MM.1S (cell line): ENCODE measurements around the gene SLC9A5.

ENCODE experiments used
- CTCF ChIP-seq: fragments of 300-600 bp; sonication (generic); IDR thresholded peaks from 2 replicates; pipeline ENCODE4 v1.5.1; 2016; ENCODE audit warnings: antibody characterized with exemption, low read length, mixed read lengths
- EZH2 ChIP-seq: fragments of 300-600 bp; sonication (generic); optimal IDR thresholded peaks from 2 replicates; pipeline ENCODE3; 2017; ENCODE audit warnings: low read depth, mild to moderate bottlenecking, antibody characterized with exemption, low read length, mixed read lengths

- TF ChIP-seq CTCF (no peak), EZH2 (no peak)
These were observed 9.8 kb upstream of the SLC9A5 start for GRCh38 chr16:67238806-67239470.
